Measurements from ENCODE around the gene SPPL3. TPM values are rescaled to one million over a fixed set of nuclear protein-coding genes. Genes with fewer than 3 reads are reported as not detected.

The SPPL3 gene
- total RNA-seq, 1 donor from 2014 or later = 20.4 TPM

DNA sequence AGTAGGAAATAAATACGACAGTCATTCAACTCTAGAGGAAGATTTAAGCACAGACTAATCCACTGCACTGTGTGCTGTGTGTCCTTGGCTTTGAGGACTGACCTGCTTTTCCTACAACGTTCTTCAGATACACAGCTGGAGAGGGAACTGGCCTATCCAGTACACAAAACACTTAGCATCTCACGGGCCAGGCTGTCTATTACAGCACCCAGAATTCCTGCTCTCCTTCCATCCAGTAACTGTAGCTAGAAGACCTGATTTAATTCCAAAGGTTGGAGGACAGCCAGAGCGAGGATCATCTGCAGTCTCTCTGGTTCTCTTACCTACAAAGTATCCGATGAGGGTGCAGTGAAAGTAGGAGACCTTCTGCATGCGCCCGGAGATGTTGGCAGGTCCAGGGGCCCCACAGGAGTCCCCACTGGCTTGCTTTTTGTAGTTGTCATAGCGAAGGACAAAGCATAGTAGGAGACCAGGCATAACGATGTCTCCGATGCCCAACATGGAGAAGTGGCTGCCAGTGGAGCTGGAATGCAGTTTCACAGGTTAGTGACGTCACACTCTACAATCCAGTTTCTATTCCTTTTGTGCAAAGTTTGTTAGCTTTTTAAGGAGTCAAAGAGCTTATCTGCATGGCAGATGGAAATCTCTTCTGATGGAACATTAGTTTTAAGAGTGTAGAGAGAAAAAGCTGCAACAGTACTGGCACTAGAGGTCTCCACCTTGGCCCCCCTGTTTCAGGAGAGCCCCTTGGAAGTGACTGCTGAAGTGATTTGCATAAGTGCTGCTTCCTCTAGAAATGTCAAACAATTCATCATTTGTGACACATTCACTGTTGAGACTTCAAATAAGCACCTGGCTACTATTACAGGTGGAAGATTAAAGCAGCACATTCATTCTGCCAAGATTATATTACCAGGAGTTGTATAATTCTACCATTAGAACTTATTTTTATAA lies 136.8 kb downstream of the SPPL3 start:
- no peak overlapping the region for H3K4me3 ChIP-seq
- TF ChIP-seq, protein P1, sequence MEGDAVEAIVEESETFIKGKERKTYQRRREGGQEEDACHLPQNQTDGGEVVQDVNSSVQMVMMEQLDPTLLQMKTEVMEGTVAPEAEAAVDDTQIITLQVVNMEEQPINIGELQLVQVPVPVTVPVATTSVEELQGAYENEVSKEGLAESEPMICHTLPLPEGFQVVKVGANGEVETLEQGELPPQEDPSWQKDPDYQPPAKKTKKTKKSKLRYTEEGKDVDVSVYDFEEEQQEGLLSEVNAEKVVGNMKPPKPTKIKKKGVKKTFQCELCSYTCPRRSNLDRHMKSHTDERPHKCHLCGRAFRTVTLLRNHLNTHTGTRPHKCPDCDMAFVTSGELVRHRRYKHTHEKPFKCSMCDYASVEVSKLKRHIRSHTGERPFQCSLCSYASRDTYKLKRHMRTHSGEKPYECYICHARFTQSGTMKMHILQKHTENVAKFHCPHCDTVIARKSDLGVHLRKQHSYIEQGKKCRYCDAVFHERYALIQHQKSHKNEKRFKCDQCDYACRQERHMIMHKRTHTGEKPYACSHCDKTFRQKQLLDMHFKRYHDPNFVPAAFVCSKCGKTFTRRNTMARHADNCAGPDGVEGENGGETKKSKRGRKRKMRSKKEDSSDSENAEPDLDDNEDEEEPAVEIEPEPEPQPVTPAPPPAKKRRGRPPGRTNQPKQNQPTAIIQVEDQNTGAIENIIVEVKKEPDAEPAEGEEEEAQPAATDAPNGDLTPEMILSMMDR (IDR thresholded peaks at IDR 0.05) = no peak
- peaks cover 59 to 62% of the 10 kb centered on the region in 2 donors for H3K36me3 ChIP-seq
- H3K4me1 ChIP-seq = no peaks in the 10 kb centered on the region
- H3K27ac ChIP-seq = no peak overlapping the region
- intact Hi-C loops (cut with DNase I) = no loop called here
- no peaks in the 10 kb centered on the region for H3K27me3 ChIP-seq
- no peaks in the 10 kb centered on the region for H3K9me3 ChIP-seq
- DNase-seq (ENCODE audit: low spot score in 2 of 2) = no peak

- TF ChIP-seq, protein P1 (IDR thresholded peaks at IDR 0.05) = no peak
- intact Hi-C loops (cut with DNase I) = no loop called here
- no peaks in the 10 kb centered on the region for H3K4me1 ChIP-seq
- no peaks in the 10 kb centered on the region for H3K27me3 ChIP-seq
- peaks cover 56 to 59% of the 10 kb centered on the region in 2 donors for H3K36me3 ChIP-seq
- H3K9me3 ChIP-seq = no peaks in the 10 kb centered on the region
- no peak overlapping the region for H3K27ac ChIP-seq
- no peak for DNase-seq (ENCODE audit: low spot score in 2 of 2)
- H3K4me3 ChIP-seq = no peak overlapping the region
Observed at GRCh38 chr12:120766566-120766965, 137.6 kb downstream of the SPPL3 start.

GRCh38 chr12:120764816-120765215 lies 139.3 kb downstream of the SPPL3 start:
- Histone ChIP-seq H3K4me3 (no peak overlapping the region), H3K27me3 (no peaks in the 10 kb centered on the region), H3K4me1 (peaks cover 0 to 3% of the 10 kb centered on the region in 2 donors), H3K9me3 (no peaks in the 10 kb centered on the region), H3K27ac (no peak overlapping the region), H3K36me3 (peaks cover 54 to 64% of the 10 kb centered on the region in 2 donors)
- TF ChIP-seq, protein P1 (IDR thresholded peaks at IDR 0.05) = no peak
- DNase-seq (ENCODE audit: low spot score in 2 of 2) = no peak
- intact Hi-C loops (cut with DNase I) = no loop called here

DNA sequence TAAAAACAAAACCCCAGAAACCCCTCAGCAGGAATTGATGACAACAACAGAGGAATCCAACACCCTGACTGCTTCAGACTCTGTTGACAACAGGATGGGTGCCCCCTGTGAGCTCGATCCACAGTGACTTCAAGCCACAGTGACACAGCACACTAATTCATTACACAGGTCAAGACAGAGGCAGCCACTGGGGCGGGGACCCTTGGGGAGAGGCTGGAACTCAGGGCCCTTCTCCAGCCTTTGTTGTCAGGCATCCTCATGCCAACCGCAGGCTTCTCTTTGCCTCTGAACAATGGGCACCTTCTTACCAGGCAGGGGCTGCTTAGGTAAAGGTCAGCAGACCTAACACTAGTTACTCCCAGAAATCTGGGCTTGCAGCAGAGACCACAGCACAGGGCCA lies 140.9 kb downstream of the SPPL3 start:
- intact Hi-C loops (cut with DNase I) = no loop called here
- peaks cover 45 to 54% of the 10 kb centered on the region in 2 donors for H3K36me3 ChIP-seq
- no peak overlapping the region for H3K4me3 ChIP-seq
- no peak for DNase-seq (ENCODE audit: low spot score in 2 of 2)
- peaks cover 0 to 3% of the 10 kb centered on the region in 2 donors for H3K4me1 ChIP-seq
- no peaks in the 10 kb centered on the region for H3K27me3 ChIP-seq
- TF ChIP-seq, protein P1 (IDR thresholded peaks at IDR 0.05) = no peak
- no peak overlapping the region for H3K27ac ChIP-seq
- no peaks in the 10 kb centered on the region for H3K9me3 ChIP-seq

GRCh38 chr12:120762086-120762485 lies 142.1 kb downstream of the SPPL3 start:
- Histone ChIP-seq H3K27ac (peak overlapping the region; percentile 20 to 51), H3K4me3 (no peak overlapping the region), H3K36me3 (peaks cover 35 to 42% of the 10 kb centered on the region in 2 donors), H3K4me1 (peaks cover 0 to 3% of the 10 kb centered on the region in 2 donors), H3K27me3 (no peaks in the 10 kb centered on the region), H3K9me3 (no peaks in the 10 kb centered on the region)
- intact Hi-C loops (cut with DNase I) = no loop called here
- TF ChIP-seq, protein P1 (IDR thresholded peaks at IDR 0.05) = no peak
- DNase-seq (ENCODE audit: low spot score in 2 of 2) = no peak

Measured in ascending aorta (tissue), 2 donors.